GM12878 (cell line): ENCODE results near the gene NDUFV2. TPM values are rescaled to one million over a fixed set of nuclear protein-coding genes. Genes with fewer than 3 reads are reported as not detected.

Experiments used
- ATAC-seq: fragments of 200-7000 bp; cut with Tn5 transposase; 3 replicates; pipeline ENCODE4 v1.9.1; 2020; ENCODE audit warnings: mild to moderate bottlenecking, moderate library complexity
- BruUV-seq: library from RNA; stranded (reverse); fragments of 400-500 nt; replicated peaks from 2 replicates; lab custom pipeline; 2021; lab: Mats Ljungman, UMichigan
- CTCF ChIA-PET: fragments of 300-600 bp; sonication (Branson Sonifier 250); formaldehyde crosslinking; extraction: SDS; loops from one replicate; lab custom pipeline; 2021; ENCODE audit warnings: inconsistent platforms; lab: Yijun Ruan, JAX
- POLR2A ChIA-PET: fragments of 350-600 bp; formaldehyde crosslinking; extraction: SDS; loops from one replicate; lab custom pipeline; 2021; ENCODE audit warnings: inconsistent platforms; lab: Charles Lee
- RAD21 ChIA-PET: fragments of 300-600 bp; sonication (Branson Sonifier 250); formaldehyde crosslinking; loops from one replicate; lab custom pipeline; 2023; ENCODE audit warnings: antibody characterized with exemption; ENCODE audit not compliant: unreplicated experiment; lab: Charles Lee
- SMC1A ChIA-PET: fragments of 300-600 bp; sonication (Branson Sonifier 250); formaldehyde crosslinking; loops from one replicate; lab custom pipeline; 2023; ENCODE audit not compliant: unreplicated experiment, uncharacterized antibody; lab: Charles Lee
- DNase-seq: peaks from one replicate; pipeline ENCODE4 v3.0.0-alpha.2; 2011; ENCODE audit warnings: low read depth, low spot score
- FAIRE-seq: peaks from 3 replicates; lab custom pipeline; 2011; peaks lifted over from hg19 to GRCh38; lab: Jason Lieb, UNC
- H2AFZ ChIP-seq: 2 replicates; pipeline ENCODE4 v1.6.0; 2011; ENCODE audit warnings: low read depth, low read length, control low read depth; ENCODE audit not compliant: control insufficient read depth
- H3K27ac ChIP-seq: 2 replicates; pipeline ENCODE4 v1.5.1; 2011; ENCODE audit warnings: control low read depth; ENCODE audit not compliant: control insufficient read depth, insufficient read depth
- H3K27me3 ChIP-seq, 2 experiments: replicated peaks in 1 of 2; 2 replicates each; pipeline versions ENCODE4 v1.6.0 to v1.6.1; 2011; ENCODE audit warnings: low read length in 1 of 2; ENCODE audit not compliant: control insufficient read depth in 2 of 2, insufficient read depth in 2 of 2
- H3K36me3 ChIP-seq, 2 experiments: 2 replicates each; pipeline ENCODE4 v1.5.1; 2011; ENCODE audit warnings: low read length in 1 of 2; ENCODE audit not compliant: control insufficient read depth in 2 of 2, insufficient read depth in 2 of 2
- H3K4me1 ChIP-seq: 2 replicates; pipeline ENCODE4 v1.6.1; 2011; ENCODE audit warnings: mild to moderate bottlenecking, low read length, moderate library complexity, mixed read lengths; ENCODE audit not compliant: control insufficient read depth, insufficient read depth
- H3K4me2 ChIP-seq: 2 replicates; pipeline ENCODE4 v1.6.0; 2011; ENCODE audit warnings: control low read depth; ENCODE audit not compliant: control insufficient read depth, insufficient read depth
- H3K4me3 ChIP-seq: fragments of 200-600 bp; sonication (generic); 2 replicates; pipeline ENCODE4 v1.5.1; 2016
- H3K79me2 ChIP-seq: 2 replicates; pipeline ENCODE4 v1.6.0; 2011; ENCODE audit warnings: low read length; ENCODE audit not compliant: control insufficient read depth, insufficient read depth
- H3K9ac ChIP-seq: 2 replicates; pipeline ENCODE4 v1.8.0; 2011; ENCODE audit warnings: low read length, control low read depth, mixed read lengths; ENCODE audit not compliant: control insufficient read depth, insufficient read depth
- H3K9me3 ChIP-seq: replicated peaks from 3 replicates; pipeline ENCODE4 v1.5.1; 2011; ENCODE audit warnings: mild to moderate bottlenecking, low read length; ENCODE audit not compliant: control insufficient read depth, insufficient read depth
- H4K20me1 ChIP-seq: 2 replicates; pipeline ENCODE4 v1.6.0; 2011; ENCODE audit not compliant: control insufficient read depth, insufficient read depth
- CBX3 ChIP-seq: fragments of 200-600 bp; sonication (generic); IDR thresholded peaks from 2 replicates; pipeline ENCODE4 v1.6.1; 2016; ENCODE audit warnings: low read depth, borderline replicate concordance
- ELK1 ChIP-seq: IDR thresholded peaks from 2 replicates; pipeline ENCODE4 v1.6.1; 2012; ENCODE audit warnings: low read depth, low read length, improper control_type of control experiment
- IRF3 ChIP-seq: fragments of 450-650 bp; IDR thresholded peaks from 2 replicates; pipeline ENCODE4 v1.6.1; 2014; ENCODE audit warnings: mild to moderate bottlenecking
- JUND ChIP-seq: IDR thresholded peaks from 2 replicates; pipeline ENCODE4 v1.6.1; 2012; ENCODE audit warnings: low read depth, mild to moderate bottlenecking, low read length, improper control_type of control experiment, moderate library complexity
- NR2C2 ChIP-seq: IDR thresholded peaks from 2 replicates; pipeline ENCODE4 v1.6.1; 2011; ENCODE audit warnings: borderline replicate concordance, low read depth; ENCODE audit not compliant: control insufficient read depth, insufficient read length
- PBX3 ChIP-seq: IDR thresholded peaks from 2 replicates; pipeline ENCODE4 v1.6.1; 2011; ENCODE audit warnings: mild to moderate bottlenecking, low read depth, low read length, moderate library complexity; ENCODE audit not compliant: insufficient replicate concordance
- RELA ChIP-seq: fragments of 450-650 bp; IDR thresholded peaks from 2 replicates; pipeline ENCODE4 v1.8.0; 2014; ENCODE audit warnings: borderline replicate concordance; ENCODE audit not compliant: partially characterized antibody
- STAT1 ChIP-seq: fragments of 450-650 bp; conservative IDR thresholded peaks from 2 replicates; pipeline ENCODE4 v1.6.1; 2014; ENCODE audit warnings: antibody characterized with exemption, mild to moderate bottlenecking
- ZBTB40 ChIP-seq: fragments of 450-650 bp; IDR thresholded peaks from 2 replicates; pipeline ENCODE4 v1.6.1; 2016; ENCODE audit warnings: mild to moderate bottlenecking, moderate library complexity, borderline replicate concordance
- ZNF217 ChIP-seq: fragments of 450-650 bp; IDR thresholded peaks from 2 replicates; pipeline ENCODE4 v1.6.1; 2017; ENCODE audit warnings: antibody characterized with exemption, mild to moderate bottlenecking
- ZSCAN29 ChIP-seq: fragments of 450-650 bp; IDR thresholded peaks from 2 replicates; pipeline ENCODE4 v1.6.1; 2017; ENCODE audit warnings: mild to moderate bottlenecking, moderate library complexity
- WGBS: methylation state at CpG from one replicate; pipeline ENCODE4 v1.1.6; 2016; ENCODE audit warnings: low lambda C conversion rate; ENCODE audit not compliant: insufficient replicate concordance, insufficient coverage; ENCODE audit errors: missing lambda C conversion rate; 5-methylcytosine and 5-hydroxymethylcytosine counted together
- in situ Hi-C: fragments of 300-500 bp; cut with MboI; formaldehyde crosslinking; loops from 9 replicates; pipeline ENCODE4 v1.14.3; 2018; ENCODE audit warnings: mixed read lengths
- intact Hi-C: fragments of 100-400 bp; cut with micrococcal nuclease; formaldehyde crosslinking; loops from one replicate; pipeline ENCODE4 v1.14.2; 2022; ENCODE audit not compliant: unreplicated experiment
- polyA plus RNA-seq, 11 experiments: library from polyadenylated mRNA; depleted of rRNA in 4 of 11; unstranded in 6 of 11; stranded (reverse) in 5 of 11; fragments of >200 nt; fragmentation: Nextera tagmentation in 4 of 11; fragmentation: Illumina TruSeq in 1 of 11; extraction: Ambion mirVana in 4 of 11; extraction: Trizol in 1 of 11; gene quantifications; 1 replicate in 1 of 11; 2 replicates in 10 of 11; pipeline versions ENCODE4 v1.2.1 to v1.2.3, GENCODE V29; 2011 to 2016; ENCODE audit warnings: inconsistent platforms in 2 of 11, missing spikeins in 2 of 11, low read depth in 1 of 11
- total RNA-seq, 4 experiments: library from RNA; depleted of rRNA in 3 of 4; stranded (reverse); fragments of >200 nt in 3 of 4; fragmentation: Illumina TruSeq in 1 of 4; extraction: Trizol in 1 of 4; gene quantifications; 2 replicates each; pipeline versions ENCODE4 v1.2.1 to v1.2.3, GENCODE V29; 2013 to 2021

Gene NDUFV2
- total and polyA plus RNA-seq, 10 of the 15 experiments (the other 5 are each of a cell fraction or from before 2014, with no cell fraction given), result 236 to 590 (median 321) TPM

- no peak for TF ChIP-seq ZSCAN29
- TF ChIP-seq ZBTB40, result no peak
- TF ChIP-seq NR2C2, result no peak
- TF ChIP-seq CBX3, result no peak
- TF ChIP-seq ZNF217, result no peak
- TF ChIP-seq, all 136 proteins: peak for 47
These were observed 35.6 kb upstream of the NDUFV2 start (continued) for GRCh38 chr18:9066817-9067306.

GRCh38 chr18:9067823-9068222 is 34.7 kb upstream of the NDUFV2 start:
- FAIRE-seq, result no peak
- intact Hi-C loops, result loop anchor here (2.0 to 5.0 kb wide), 2 partner anchors 284 to 467 kb away; no protein-coding TSS in a partner anchor
- no peak for TF ChIP-seq PBX3
- no peak for TF ChIP-seq RELA
- TF ChIP-seq STAT1, result no peak
- TF ChIP-seq IRF3, result no peak
- no peak for TF ChIP-seq JUND
- no peak for TF ChIP-seq ELK1
- no peaks in the 10 kb centered on the region for H3K79me2 ChIP-seq
- H3K9ac ChIP-seq, result no peak overlapping the region
- H4K20me1 ChIP-seq, result no peaks in the 10 kb centered on the region
- RAD21 ChIA-PET, result interaction anchor here (0.7 to 1.6 kb wide), 5 partner anchors 11 to 416 kb away, joined by 3 to 4 read pairs (median 3); no protein-coding TSS in a partner anchor
- no peak overlapping the region for H2AFZ ChIP-seq
- no peaks in the 10 kb centered on the region for H3K9me3 ChIP-seq
- 75% methylated on average over 6 of the region's 6 CpGs for WGBS
- CTCF ChIA-PET, result interaction anchor here (0.7 to 1.6 kb wide), 7 partner anchors 15 to 414 kb away, joined by 3 to 5 read pairs (median 4); no protein-coding TSS in a partner anchor
- H3K4me1 ChIP-seq, result peaks cover 60% of the 10 kb centered on the region
- H3K4me2 ChIP-seq, result peak overlapping the region; percentile 77
- H3K27me3 ChIP-seq, result no peaks in the 10 kb centered on the region
- POLR2A ChIA-PET, result interaction anchor here (1.7 to 3.7 kb wide), 2 partner anchors 36 to 71 kb away, joined by 4 to 23 read pairs; no protein-coding TSS in a partner anchor
- peak overlapping the region; percentile 96 for H3K27ac ChIP-seq
- no peak for ATAC-seq
- no peaks in the 10 kb centered on the region for H3K36me3 ChIP-seq
- in situ Hi-C loops, result loop anchor here (10.0 kb wide), 1 partner anchor 267 kb away; the partner anchor contains the start of gene TWSG1
- no peak for DNase-seq
- no peak overlapping the region for H3K4me3 ChIP-seq
- BruUV-seq, result no TSS peak
- SMC1A ChIA-PET, result interaction anchor here (1.3 to 4.4 kb wide), 5 partner anchors 10 to 79 kb away, joined by 4 to 48 read pairs (median 7); no protein-coding TSS in a partner anchor
